ENCODE results near the gene INAFM1. TPM values are rescaled to one million over a fixed set of nuclear protein-coding genes. Genes with fewer than 3 reads are reported as not detected.

INAFM1 gene
- 6.1 and 8.1 TPM in 2 replicates for total RNA-seq (2014; rRNA removed; shearing (Covaris generic))

GRCh38 chr19:47274071-47274890, at the start of gene INAFM1:
Gene INAFM1, plus strand, starts transcription at chr19:47274885. Its CDS starts 35 bp downstream, at chr19:47274920.

GRCh38 chr19:47230921-47231214, 43.8 kb upstream of the INAFM1 start, which contains the start of gene BBC3:
Gene BBC3, minus strand, starts transcription at chr19:47231199. Its CDS starts 2,768 bp downstream, at chr19:47228431.

GRCh38 chr19:47255879-47256692, 18.6 kb upstream of the INAFM1 start, which contains the start of gene CCDC9:
Gene CCDC9, plus strand, starts transcription at chr19:47256525. Its CDS starts 1,876 bp downstream, at chr19:47258401.

GRCh38 chr19:47309608-47310007, 34.9 kb downstream of the INAFM1 start, which contains the start of gene C5AR1:
Gene C5AR1, plus strand, starts transcription at chr19:47309861. Its CDS starts 35 bp downstream, at chr19:47309896.

Small RNA genes within 50 kb of the gene (small RNA-seq; reads per million reads assigned to genes)
- not detected for gene MIR3190

Other genes starting within 250 kb of the INAFM1 start
- 58.6 and 89.5 TPM in 2 replicates for gene TMEM160, start 226.3 kb upstream of the INAFM1 start, total RNA-seq (2014; rRNA removed; shearing (Covaris generic))
- gene ZC3H4, start 161.1 kb upstream of the INAFM1 start, total RNA-seq (2014; rRNA removed; shearing (Covaris generic)) = 21.5 and 26.7 TPM in 2 replicates
- 172 and 182 TPM in 2 replicates for gene SAE1, start 144.1 kb upstream of the INAFM1 start, total RNA-seq (2014; rRNA removed; shearing (Covaris generic))
- 15.8 and 16.9 TPM in 2 replicates for gene BBC3, start 43.7 kb upstream of the INAFM1 start, total RNA-seq (2014; rRNA removed; shearing (Covaris generic))
- gene CCDC9, start 18.4 kb upstream of the INAFM1 start, total RNA-seq (2014; rRNA removed; shearing (Covaris generic)) = 20.5 and 22.0 TPM in 2 replicates
- gene C5AR1, start 35.0 kb downstream of the INAFM1 start, total RNA-seq (2014; rRNA removed; shearing (Covaris generic)) = 0.64 TPM in 2 replicates
- not detected in 2 replicates for gene C5AR2, start 57.3 kb downstream of the INAFM1 start, total RNA-seq (2014; rRNA removed; shearing (Covaris generic))
- gene DHX34, start 74.4 kb downstream of the INAFM1 start, total RNA-seq (2014; rRNA removed; shearing (Covaris generic)) = 30.0 and 34.4 TPM in 2 replicates
- gene MEIS3, start 144.6 kb downstream of the INAFM1 start, total RNA-seq (2014; rRNA removed; shearing (Covaris generic)) = 8.0 and 11.1 TPM in 2 replicates
- not detected in 2 replicates for gene SLC8A2, start 197.0 kb downstream of the INAFM1 start, total RNA-seq (2014; rRNA removed; shearing (Covaris generic))
- 9.9 and 14.9 TPM in 2 replicates for gene KPTN, start 209.3 kb downstream of the INAFM1 start, total RNA-seq (2014; rRNA removed; shearing (Covaris generic))
- 55.5 and 61.0 TPM in 2 replicates for gene NAPA, start 240.2 kb downstream of the INAFM1 start, total RNA-seq (2014; rRNA removed; shearing (Covaris generic))